ENCODE results near the gene FAM107A. TPM values are rescaled to one million over a fixed set of nuclear protein-coding genes. Genes with fewer than 3 reads are reported as not detected.
"Not testable (repeated sequence)": the region's sequence is repeated elsewhere in the genome, so short reads cannot be mapped to it uniquely, and the experiment has no call there.

The FAM107A gene
- total RNA-seq, 2 donors from 2014 or later = 76.5 to 80.7 TPM

DNA sequence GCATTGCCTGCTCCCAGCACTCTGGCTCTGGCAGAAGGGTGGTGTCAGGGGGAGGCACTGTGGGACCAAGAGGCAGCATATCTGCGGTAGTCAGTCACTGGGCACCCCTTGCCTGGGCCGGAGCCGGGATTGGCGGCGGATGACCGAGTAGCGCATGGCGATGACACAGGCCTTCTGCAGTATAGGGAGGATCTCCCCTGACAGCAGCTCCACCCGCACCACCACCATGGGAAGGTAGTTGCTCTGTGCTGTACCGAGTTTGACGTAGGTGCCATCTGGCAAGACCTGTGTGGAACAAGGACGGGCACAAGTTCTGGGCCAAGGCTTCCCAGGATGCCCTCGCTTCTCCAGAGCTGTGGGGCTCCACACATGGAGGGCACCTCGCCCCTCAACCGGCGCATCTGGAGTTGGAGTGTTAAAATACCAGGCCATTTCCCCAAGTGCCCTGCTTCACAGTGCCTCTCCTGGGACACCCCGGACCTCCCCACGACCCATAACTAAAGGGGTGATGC, 46.8 kb downstream of the FAM107A start:
- DNase-seq (ENCODE audit: low spot score) = peak; percentile 52
- H3K27ac ChIP-seq = no peak overlapping the region
- H3K4me3 ChIP-seq = no peak overlapping the region
- H3K4me1 ChIP-seq = peaks cover 0 to 20% of the 10 kb centered on the region in 2 donors
- H3K27me3 ChIP-seq = no peaks in the 10 kb centered on the region
- H3K36me3 ChIP-seq = peaks cover 46% of the 10 kb centered on the region
- H3K9me3 ChIP-seq = no peaks in the 10 kb centered on the region
- no peak for TF ChIP-seq CTCF (IDR thresholded peaks at IDR 0.05)

DNA sequence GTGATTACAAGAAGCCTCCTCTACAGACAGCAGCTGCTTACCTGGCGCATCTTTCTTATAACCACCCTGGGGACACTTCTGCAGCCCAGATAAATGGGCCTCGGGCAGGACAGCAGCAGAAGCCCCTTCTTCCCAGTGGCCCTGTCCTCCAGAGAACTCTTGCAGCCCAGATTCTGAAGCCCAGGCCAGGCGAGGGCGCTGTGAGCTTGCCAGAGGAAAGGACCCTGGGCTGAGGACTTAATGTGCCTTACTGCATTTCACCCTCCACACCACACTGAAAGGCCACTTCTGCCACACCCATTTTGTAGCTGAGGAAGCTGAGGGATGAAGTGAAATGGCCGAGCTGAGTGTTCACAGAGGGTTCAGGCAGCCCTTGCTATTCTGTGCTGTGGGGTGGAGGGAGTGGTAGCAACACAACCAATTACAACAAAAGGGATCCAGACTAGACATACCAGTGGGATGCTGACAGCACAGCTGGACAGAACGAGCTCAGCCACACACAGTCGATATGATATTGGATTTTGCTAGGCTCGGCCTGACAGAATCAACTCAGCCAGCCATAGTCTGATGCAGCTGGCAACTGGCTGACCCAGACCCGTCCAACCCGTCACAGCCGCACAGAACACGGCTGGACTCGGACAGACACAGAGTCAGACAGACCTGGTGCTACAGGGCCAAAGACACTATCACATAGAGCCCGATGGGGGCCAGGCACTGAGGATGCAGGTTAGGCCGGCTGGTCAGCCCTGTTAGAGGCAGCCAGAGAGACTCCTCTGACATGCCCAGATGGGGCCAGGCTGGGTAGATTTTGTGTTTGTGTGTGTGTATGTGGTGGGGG, 47.5 kb downstream of the FAM107A start:
- Histone ChIP-seq H3K9me3 (no peaks in the 10 kb centered on the region), H3K36me3 (peaks cover 51% of the 10 kb centered on the region), H3K27me3 (no peaks in the 10 kb centered on the region), H3K27ac (no peak overlapping the region), H3K4me3 (no peak overlapping the region), H3K4me1 (peaks cover 0 to 17% of the 10 kb centered on the region in 2 donors)
- no peak for TF ChIP-seq CTCF (IDR thresholded peaks at IDR 0.05)
- DNase-seq (ENCODE audit: low spot score) = peak; percentile 58

DNA sequence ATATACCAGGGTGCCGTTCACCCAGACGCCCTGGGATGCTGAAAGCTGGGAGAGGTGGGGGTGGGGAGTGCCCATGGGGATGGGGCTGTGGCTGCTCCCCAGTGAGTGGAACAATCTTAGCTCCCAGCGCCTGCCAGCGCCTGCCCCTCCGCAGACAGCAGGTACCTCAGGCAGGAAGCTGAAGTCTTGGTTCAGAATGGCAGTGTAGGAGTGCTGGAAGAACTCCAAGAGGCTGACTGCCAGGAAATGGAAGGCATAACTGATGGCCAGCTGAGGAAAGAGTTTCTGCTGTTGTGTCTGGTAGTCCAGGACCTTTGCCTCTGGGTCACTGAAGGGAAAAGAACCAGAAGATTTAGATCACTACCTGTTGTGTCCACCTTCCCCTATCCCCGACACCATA, 48.6 kb downstream of the FAM107A start:
- DNase-seq (ENCODE audit: low spot score) = peak; percentile 54
- no peak overlapping the region for H3K4me3 ChIP-seq
- no peaks in the 10 kb centered on the region for H3K9me3 ChIP-seq
- TF ChIP-seq CTCF (IDR thresholded peaks at IDR 0.05) = no peak
- no peaks in the 10 kb centered on the region for H3K27me3 ChIP-seq
- H3K4me1 ChIP-seq = peaks cover 0 to 17% of the 10 kb centered on the region in 2 donors
- no peak overlapping the region for H3K27ac ChIP-seq
- peaks cover 58% of the 10 kb centered on the region for H3K36me3 ChIP-seq

GRCh38 chr3:58527440-58527839, 49.8 kb downstream of the FAM107A start:
- not testable (repeated sequence) for H3K27me3 ChIP-seq, H3K27ac ChIP-seq, H3K9me3 ChIP-seq, H3K4me3 ChIP-seq
- peak; percentile 26 for DNase-seq (ENCODE audit: low spot score)
- peaks cover 0 to 11% of the 10 kb centered on the region in 2 donors for H3K4me1 ChIP-seq
- peaks cover 62% of the 10 kb centered on the region for H3K36me3 ChIP-seq

- H3K36me3 ChIP-seq = peaks cover 69% of the 10 kb centered on the region
- H3K27me3 ChIP-seq = no peaks in the 10 kb centered on the region
- DNase-seq (ENCODE audit: low spot score) = peak; percentile 56
- H3K4me1 ChIP-seq = peaks cover 0 to 11% of the 10 kb centered on the region in 2 donors
- no peak overlapping the region for H3K4me3 ChIP-seq
- H3K9me3 ChIP-seq = no peaks in the 10 kb centered on the region
- no peak overlapping the region for H3K27ac ChIP-seq
- TF ChIP-seq CTCF (IDR thresholded peaks at IDR 0.05) = no peak
Measured at GRCh38 chr3:58526515-58526957, 50.7 kb downstream of the FAM107A start.

DNA sequence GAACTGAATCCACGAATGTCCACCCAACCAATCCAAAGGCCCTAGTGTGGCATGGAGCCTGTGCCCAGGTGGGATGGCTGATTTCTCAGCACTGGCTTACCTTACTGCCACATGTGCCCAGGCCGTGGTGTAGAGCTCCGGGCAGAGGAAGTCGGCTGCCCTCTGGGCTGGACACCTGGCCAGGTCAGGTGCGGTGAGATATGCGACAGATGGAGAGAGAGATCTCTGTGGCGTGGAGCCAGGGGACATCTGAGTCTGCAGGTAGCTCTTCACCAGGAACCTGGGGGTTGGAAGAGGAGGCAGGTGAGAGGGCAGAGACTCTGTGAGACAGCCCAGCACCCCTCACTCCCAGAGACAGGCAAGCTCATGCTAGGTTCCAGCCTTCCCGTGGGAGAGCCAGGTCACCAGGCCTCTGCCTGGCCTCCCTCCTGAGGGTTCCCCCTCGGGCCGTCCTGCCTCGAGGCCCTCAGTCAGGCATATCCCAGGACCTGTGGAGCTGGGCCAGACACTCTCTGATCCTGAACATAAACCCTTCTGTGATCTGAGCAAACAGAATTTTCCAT, 52.8 kb downstream of the FAM107A start:
- DNase-seq (ENCODE audit: low spot score) = peak; percentile 52
- Histone ChIP-seq H3K36me3 (peaks cover 69% of the 10 kb centered on the region), H3K4me1 (peaks cover 0 to 11% of the 10 kb centered on the region in 2 donors), H3K9me3 (no peaks in the 10 kb centered on the region), H3K4me3 (no peak overlapping the region), H3K27me3 (no peaks in the 10 kb centered on the region), H3K27ac (no peak overlapping the region)
- no peak for TF ChIP-seq CTCF (IDR thresholded peaks at IDR 0.05)

All from right atrium auricular region (tissue), 2 donors.